Activated CD4-positive, alpha-beta T cell treated with anti-CD3 and anti-CD28 coated beads, Interleukin-2, amount 10 ng/mL, durations not matched to agents 24 days and 14 days (primary cell): ENCODE results near the gene LYPD3. TPM values are rescaled to one million over a fixed set of nuclear protein-coding genes. Genes with fewer than 3 reads are reported as not detected.

Experiments used
- DNase-seq: peaks from one replicate; pipeline ENCODE4 v3.0.0; 2022
- H3K27ac Mint-ChIP-seq: one replicate; pipeline ENCODE4 v1.8.0; 2022; ENCODE audit warnings: mild to moderate bottlenecking, mixed read lengths
- H3K27me3 Mint-ChIP-seq: one replicate; pipeline ENCODE4 v1.8.0; 2022; ENCODE audit warnings: mixed read lengths
- H3K36me3 Mint-ChIP-seq: one replicate; pipeline ENCODE4 v1.8.0; 2022; ENCODE audit warnings: low read depth, mild to moderate bottlenecking, mixed read lengths
- H3K4me1 Mint-ChIP-seq: one replicate; pipeline ENCODE4 v1.8.0; 2021; ENCODE audit warnings: mixed read lengths
- H3K4me3 Mint-ChIP-seq: one replicate; pipeline ENCODE4 v1.8.0; 2022; ENCODE audit warnings: mild to moderate bottlenecking, moderate library complexity, mixed read lengths
- H3K9me3 Mint-ChIP-seq: one replicate; pipeline ENCODE4 v1.8.0; 2021; ENCODE audit warnings: mixed read lengths
- intact Hi-C: fragments of 100-400 bp; cut with micrococcal nuclease; formaldehyde crosslinking; loops from one replicate; pipeline ENCODE4 v1.15.1; 2023
- total RNA-seq: library from RNA; stranded (reverse); gene quantifications from 2 replicates; pipeline ENCODE4 v1.2.3, GENCODE V29; 2022

Gene LYPD3
- total RNA-seq, 1 donor from 2014 or later, result 3.6 TPM

- Mint-ChIP-seq H3K4me1 (peaks cover 11% of the 10 kb centered on the region), H3K27ac (no peak overlapping the region), H3K36me3 (peaks cover 36% of the 10 kb centered on the region), H3K27me3 (no peaks in the 10 kb centered on the region), H3K9me3 (no peaks in the 10 kb centered on the region), H3K4me3 (no peak overlapping the region)
- intact Hi-C loops, result no loop called here
- no peak for DNase-seq
Measured at GRCh38 chr19:43499042-43499441, 33.6 kb upstream of the LYPD3 start.

GRCh38 chr19:43498233-43498842 is 32.9 kb upstream of the LYPD3 start:
- peaks cover 8% of the 10 kb centered on the region for H3K4me1 Mint-ChIP-seq
- peak overlapping the region; percentile 31 for H3K27ac Mint-ChIP-seq
- no peaks in the 10 kb centered on the region for H3K27me3 Mint-ChIP-seq

DNA sequence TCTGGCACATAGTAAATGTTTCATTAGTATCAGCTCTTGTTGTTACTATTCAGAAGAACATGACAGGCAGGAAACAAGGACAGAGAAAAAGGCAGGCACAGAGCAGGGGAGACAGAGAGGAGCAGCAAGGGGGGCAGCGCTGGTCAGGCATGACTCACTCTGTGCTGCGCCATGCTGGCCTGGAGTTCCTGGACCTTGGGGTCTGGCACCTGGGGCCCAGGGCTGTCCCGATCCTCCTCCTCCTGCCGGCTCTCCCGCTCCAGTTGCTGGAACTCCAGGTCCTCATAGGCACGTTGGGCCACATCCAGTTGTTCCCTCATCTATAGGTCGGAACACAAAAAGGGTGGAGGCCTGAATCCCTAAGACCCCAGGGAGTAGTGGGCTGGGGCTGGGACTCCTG is 31.6 kb upstream of the LYPD3 start:
- intact Hi-C loops, result no loop called here
- Mint-ChIP-seq H3K4me3 (no peak overlapping the region), H3K27ac (no peak overlapping the region), H3K4me1 (peaks cover 2% of the 10 kb centered on the region), H3K27me3 (no peaks in the 10 kb centered on the region), H3K9me3 (no peaks in the 10 kb centered on the region), H3K36me3 (peaks cover 28% of the 10 kb centered on the region)
- DNase-seq, result no peak

More at GRCh38 chr19:43498233-43498842, 32.9 kb upstream of the LYPD3 start:
- Mint-ChIP-seq H3K4me3 (no peak overlapping the region), H3K9me3 (no peaks in the 10 kb centered on the region), H3K36me3 (peaks cover 36% of the 10 kb centered on the region)
- intact Hi-C loops, result no loop called here
- no peak for DNase-seq

DNA sequence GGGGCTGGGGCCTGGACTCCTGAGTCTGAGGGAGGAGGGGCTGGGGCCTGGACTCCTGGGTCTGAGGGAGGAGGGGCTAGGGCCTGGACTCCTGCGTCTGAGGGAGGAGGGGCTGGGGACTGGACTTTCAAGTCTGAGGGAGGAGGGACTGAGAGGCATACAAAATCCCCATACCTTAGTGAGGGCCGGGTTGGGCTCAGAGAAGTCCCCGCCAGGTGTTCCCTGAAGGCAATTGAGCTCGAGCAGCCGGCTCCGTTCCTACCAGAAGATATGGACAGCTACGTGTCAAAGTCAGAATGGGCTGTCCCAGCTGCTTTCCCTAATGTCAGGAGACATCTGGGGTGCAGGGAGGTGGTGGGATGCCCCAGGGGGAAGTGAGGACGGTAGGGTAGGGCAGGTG is 29.7 kb upstream of the LYPD3 start:
- H3K36me3 Mint-ChIP-seq, result peaks cover 24% of the 10 kb centered on the region
- no peaks in the 10 kb centered on the region for H3K4me1 Mint-ChIP-seq
- no peak for DNase-seq
- intact Hi-C loops, result no loop called here
- no peaks in the 10 kb centered on the region for H3K9me3 Mint-ChIP-seq
- H3K27ac Mint-ChIP-seq, result no peak overlapping the region
- H3K27me3 Mint-ChIP-seq, result no peaks in the 10 kb centered on the region
- no peak overlapping the region for H3K4me3 Mint-ChIP-seq

DNA sequence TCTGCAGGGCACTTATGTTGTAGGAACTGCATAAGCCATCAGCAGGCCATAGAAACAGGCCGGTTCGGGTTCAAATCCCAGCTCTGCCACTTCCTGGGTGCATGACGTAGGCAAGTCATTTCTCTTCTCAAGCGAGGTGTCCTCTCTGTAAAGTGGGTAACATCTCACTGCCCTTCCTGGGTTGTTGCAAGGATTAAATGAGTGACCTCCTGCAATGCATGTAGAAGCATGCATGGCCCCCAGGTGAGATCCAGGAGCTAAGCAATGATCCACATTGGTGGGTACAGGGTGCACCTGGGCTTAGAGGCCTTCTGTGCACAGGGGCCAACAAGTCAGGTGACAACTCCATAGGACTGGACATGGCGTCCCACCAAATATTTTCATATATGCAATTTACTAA is 25.4 kb upstream of the LYPD3 start:
- no peak overlapping the region for H3K4me3 Mint-ChIP-seq
- no peak for DNase-seq
- no peaks in the 10 kb centered on the region for H3K9me3 Mint-ChIP-seq
- H3K36me3 Mint-ChIP-seq, result peaks cover 14% of the 10 kb centered on the region
- no peaks in the 10 kb centered on the region for H3K4me1 Mint-ChIP-seq
- intact Hi-C loops, result no loop called here
- no peaks in the 10 kb centered on the region for H3K27me3 Mint-ChIP-seq
- no peak overlapping the region for H3K27ac Mint-ChIP-seq

GRCh38 chr19:43489979-43490599 is 24.7 kb upstream of the LYPD3 start:
- Mint-ChIP-seq H3K36me3 (peaks cover 10% of the 10 kb centered on the region), H3K4me3 (no peak overlapping the region), H3K27ac (peak overlapping the region; percentile 43), H3K9me3 (no peaks in the 10 kb centered on the region), H3K27me3 (no peaks in the 10 kb centered on the region), H3K4me1 (no peaks in the 10 kb centered on the region)
- intact Hi-C loops, result no loop called here
- no peak for DNase-seq

DNA sequence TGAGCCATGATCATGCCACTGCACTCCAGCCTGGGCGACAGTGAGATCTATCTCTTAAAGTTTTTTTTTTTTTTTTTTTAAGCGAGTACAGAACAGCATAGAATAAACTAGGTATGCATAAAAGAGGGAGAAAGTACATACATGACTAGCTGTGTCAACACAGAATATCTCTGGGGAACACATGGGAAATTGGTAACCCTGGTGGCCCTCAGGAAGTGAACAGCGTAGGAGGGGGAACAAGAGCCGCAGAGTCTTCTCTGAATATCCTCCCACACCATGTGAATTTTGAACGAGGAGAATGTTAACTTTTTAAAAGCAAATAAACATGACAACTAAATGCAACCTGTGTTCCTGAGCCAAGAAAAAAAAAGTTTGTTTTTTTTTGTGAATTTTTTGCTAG is 23.9 kb upstream of the LYPD3 start:
- H3K4me3 Mint-ChIP-seq, result no peak overlapping the region
- no peak overlapping the region for H3K27ac Mint-ChIP-seq
- peaks cover 7% of the 10 kb centered on the region for H3K36me3 Mint-ChIP-seq
- DNase-seq, result no peak
- no peaks in the 10 kb centered on the region for H3K4me1 Mint-ChIP-seq
- H3K27me3 Mint-ChIP-seq, result no peaks in the 10 kb centered on the region
- H3K9me3 Mint-ChIP-seq, result no peaks in the 10 kb centered on the region
- intact Hi-C loops, result no loop called here

GRCh38 chr19:43488179-43488578 is 22.8 kb upstream of the LYPD3 start:
- Mint-ChIP-seq H3K27ac (no peak overlapping the region), H3K4me1 (no peaks in the 10 kb centered on the region), H3K9me3 (no peaks in the 10 kb centered on the region), H3K36me3 (peaks cover 6% of the 10 kb centered on the region), H3K4me3 (no peak overlapping the region), H3K27me3 (no peaks in the 10 kb centered on the region)
- intact Hi-C loops, result no loop called here
- DNase-seq, result no peak

GRCh38 chr19:43486412-43486811 is 21.0 kb upstream of the LYPD3 start:
- no peak for DNase-seq
- peaks cover 6% of the 10 kb centered on the region for H3K36me3 Mint-ChIP-seq
- no peak overlapping the region for H3K4me3 Mint-ChIP-seq
- intact Hi-C loops, result no loop called here
- no peaks in the 10 kb centered on the region for H3K9me3 Mint-ChIP-seq
- H3K4me1 Mint-ChIP-seq, result no peaks in the 10 kb centered on the region
- H3K27ac Mint-ChIP-seq, result no peak overlapping the region
- H3K27me3 Mint-ChIP-seq, result no peaks in the 10 kb centered on the region

GRCh38 chr19:43485951-43486350 is 20.5 kb upstream of the LYPD3 start:
- no peak overlapping the region for H3K4me3 Mint-ChIP-seq

DNA sequence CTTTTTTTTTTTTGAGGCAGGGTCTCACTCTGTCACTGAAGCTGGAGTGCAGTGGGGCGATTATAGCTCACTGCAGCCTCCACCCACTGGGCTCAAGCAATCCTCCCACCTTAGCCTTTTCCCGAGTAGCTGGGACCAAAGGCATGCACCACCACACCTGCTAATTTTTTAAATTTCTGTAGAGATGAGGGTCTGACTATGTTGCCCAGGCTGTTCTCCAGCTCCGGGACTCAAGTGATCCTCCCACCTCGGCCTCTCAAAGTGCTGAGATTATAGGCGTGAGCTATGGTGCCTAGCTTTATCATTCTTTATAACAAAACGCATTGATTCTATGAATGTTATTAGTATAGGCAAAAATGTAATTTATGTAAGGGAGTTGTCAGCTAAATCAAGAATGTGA is 17.9 kb upstream of the LYPD3 start:
- H3K27ac Mint-ChIP-seq, result no peak overlapping the region
- H3K27me3 Mint-ChIP-seq, result no peaks in the 10 kb centered on the region
- H3K9me3 Mint-ChIP-seq, result no peaks in the 10 kb centered on the region
- peaks cover 3% of the 10 kb centered on the region for H3K36me3 Mint-ChIP-seq
- DNase-seq, result no peak
- intact Hi-C loops, result no loop called here
- H3K4me1 Mint-ChIP-seq, result no peaks in the 10 kb centered on the region
- no peak overlapping the region for H3K4me3 Mint-ChIP-seq

More at GRCh38 chr19:43485951-43486350, 20.5 kb upstream of the LYPD3 start:
- DNase-seq, result no peak
- Mint-ChIP-seq H3K36me3 (peaks cover 6% of the 10 kb centered on the region), H3K27ac (no peak overlapping the region), H3K4me1 (no peaks in the 10 kb centered on the region), H3K9me3 (no peaks in the 10 kb centered on the region), H3K27me3 (no peaks in the 10 kb centered on the region)
- intact Hi-C loops, result no loop called here

- Mint-ChIP-seq H3K4me3 (no peak overlapping the region), H3K4me1 (no peaks in the 10 kb centered on the region), H3K27me3 (no peaks in the 10 kb centered on the region), H3K9me3 (no peaks in the 10 kb centered on the region), H3K36me3 (peaks cover 9% of the 10 kb centered on the region), H3K27ac (no peak overlapping the region)
- intact Hi-C loops, result no loop called here
- no peak for DNase-seq
Measured at GRCh38 chr19:43482193-43482592, 16.8 kb upstream of the LYPD3 start.

- Mint-ChIP-seq H3K27me3 (no peaks in the 10 kb centered on the region), H3K9me3 (no peaks in the 10 kb centered on the region), H3K27ac (no peak overlapping the region), H3K36me3 (peaks cover 11% of the 10 kb centered on the region), H3K4me1 (no peaks in the 10 kb centered on the region), H3K4me3 (no peak overlapping the region)
- intact Hi-C loops, result no loop called here
- no peak for DNase-seq
Measured at GRCh38 chr19:43481701-43482100, 16.3 kb upstream of the LYPD3 start.

- Mint-ChIP-seq H3K27me3 (no peaks in the 10 kb centered on the region), H3K27ac (no peak overlapping the region), H3K4me1 (peaks cover 2% of the 10 kb centered on the region), H3K4me3 (no peak overlapping the region), H3K36me3 (peaks cover 9% of the 10 kb centered on the region), H3K9me3 (no peaks in the 10 kb centered on the region)
- DNase-seq, result no peak
- intact Hi-C loops, result no loop called here
Measured at GRCh38 chr19:43480574-43480973, 15.2 kb upstream of the LYPD3 start.
